H1 (cell line): ENCODE results near the gene HOXA11.

ENCODE experiments used
- ASH2L ChIP-seq: fragments of 200-600, 300-600 bp; sonication (generic); IDR thresholded peaks from one replicate; pipeline ENCODE4 v1.7.1; 2017; ENCODE audit warnings: low read length
- CREB1 ChIP-seq: IDR thresholded peaks from 2 replicates; pipeline ENCODE4 v1.6.1; 2012; ENCODE audit warnings: inconsistent platforms
- CTCF ChIP-seq, 3 experiments: IDR thresholded peaks; 1 replicate in 2 of 3; 2 replicates in 1 of 3; pipeline versions ENCODE4 v1.5.1 to v1.6.1; 2011; ENCODE audit warnings: low read length in 3 of 3, mild to moderate bottlenecking in 3 of 3, inconsistent platforms in 2 of 3, low read depth in 1 of 3, moderate library complexity in 1 of 3; ENCODE audit not compliant: insufficient read depth in 1 of 3; ENCODE audit errors: control extremely low read depth in 1 of 3
- EP300 ChIP-seq, 2 experiments: IDR thresholded peaks; 1 replicate in 1 of 2; 2 replicates in 1 of 2; pipeline ENCODE4 v1.6.1; 2011 to 2012; ENCODE audit warnings: low read depth in 2 of 2, low read length in 2 of 2, mild to moderate bottlenecking in 2 of 2, borderline replicate concordance in 1 of 2, inconsistent platforms in 1 of 2, moderate library complexity in 1 of 2
- EZH2 ChIP-seq: fragments of 200-600 bp; sonication (generic); IDR thresholded peaks from 2 replicates; pipeline ENCODE4 v1.7.1; 2012; ENCODE audit warnings: low read depth, mild to moderate bottlenecking, moderate library complexity, low read length, inconsistent platforms; ENCODE audit not compliant: severe bottlenecking
- HDAC6 ChIP-seq: IDR thresholded peaks from one replicate; pipeline ENCODE4 v1.7.1; 2012; ENCODE audit warnings: low read depth, mild to moderate bottlenecking, inconsistent platforms, low read length, moderate library complexity
- POLR2A ChIP-seq, 2 experiments: IDR thresholded peaks; 1 replicate in 1 of 2; 2 replicates in 1 of 2; pipeline ENCODE4 v1.6.1; 2011; ENCODE audit warnings: low read depth in 2 of 2, low read length in 2 of 2, mild to moderate bottlenecking in 2 of 2; ENCODE audit errors: control extremely low read depth in 1 of 2
- POLR2AphosphoS5 ChIP-seq: IDR thresholded peaks from 2 replicates; pipeline ENCODE4 v1.6.1; 2011; ENCODE audit warnings: low read depth, low read length
- RAD21 ChIP-seq, 2 experiments: IDR thresholded peaks in 1 of 2; conservative IDR thresholded peaks in 1 of 2; 2 replicates each; pipeline ENCODE4 v1.6.1; 2011; ENCODE audit warnings: low read depth in 2 of 2, low read length in 2 of 2, improper control_type of control experiment in 1 of 2, inconsistent platforms in 1 of 2, mild to moderate bottlenecking in 1 of 2, moderate library complexity in 1 of 2
- TAF1 ChIP-seq: IDR thresholded peaks from 2 replicates; pipeline ENCODE4 v1.6.1; 2011; ENCODE audit warnings: mild to moderate bottlenecking, low read depth, low read length
- TF ChIP-seq, protein P1 (sequence below): IDR thresholded peaks from 2 replicates; pipeline ENCODE4 v1.6.1; 2011; ENCODE audit warnings: low read depth, mild to moderate bottlenecking, low read length; ENCODE audit not compliant: insufficient read depth
- TF ChIP-seq, protein P2 (sequence below): IDR thresholded peaks from 2 replicates; pipeline ENCODE4 v1.6.1; 2011; ENCODE audit warnings: low read length, improper control_type of control experiment

GRCh38 chr7:27131390-27131819, 53.6 kb downstream of the HOXA11 start:
- TF ChIP-seq CTCF (IDR thresholded peaks at IDR 0.05; ENCODE audit: control extremely low read depth in 1 of 3, insufficient read depth in 1 of 3, low read depth in 1 of 3, low read length in 3 of 3) (no peak), HDAC6 (no peak), POLR2A (IDR thresholded peaks at IDR 0.05; ENCODE audit: control extremely low read depth in 1 of 2, low read depth in 2 of 2, low read length in 2 of 2) (no peak), TAF1 (no peak), POLR2AphosphoS5 (no peak), CREB1 (no peak), ASH2L (no peak), EZH2 (no peak), EP300 (IDR thresholded peaks at IDR 0.05; ENCODE audit: borderline replicate concordance in 1 of 2, low read depth in 2 of 2, low read length in 2 of 2) (no peak), RAD21 (IDR thresholded peaks at IDR 0.05 in 1 of 2, conservative IDR thresholded peaks at IDR 0.05 in 1 of 2; ENCODE audit: low read depth in 2 of 2, low read length in 2 of 2) (no peak)
- TF ChIP-seq, protein P1, sequence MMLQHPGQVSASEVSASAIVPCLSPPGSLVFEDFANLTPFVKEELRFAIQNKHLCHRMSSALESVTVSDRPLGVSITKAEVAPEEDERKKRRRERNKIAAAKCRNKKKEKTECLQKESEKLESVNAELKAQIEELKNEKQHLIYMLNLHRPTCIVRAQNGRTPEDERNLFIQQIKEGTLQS = no peak
- TF ChIP-seq, protein P2, sequence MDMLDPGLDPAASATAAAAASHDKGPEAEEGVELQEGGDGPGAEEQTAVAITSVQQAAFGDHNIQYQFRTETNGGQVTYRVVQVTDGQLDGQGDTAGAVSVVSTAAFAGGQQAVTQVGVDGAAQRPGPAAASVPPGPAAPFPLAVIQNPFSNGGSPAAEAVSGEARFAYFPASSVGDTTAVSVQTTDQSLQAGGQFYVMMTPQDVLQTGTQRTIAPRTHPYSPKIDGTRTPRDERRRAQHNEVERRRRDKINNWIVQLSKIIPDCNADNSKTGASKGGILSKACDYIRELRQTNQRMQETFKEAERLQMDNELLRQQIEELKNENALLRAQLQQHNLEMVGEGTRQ = no peak
